Measurements from ENCODE around the gene KERA. TPM values are rescaled to one million over a fixed set of nuclear protein-coding genes. Genes with fewer than 3 reads are reported as not detected.
A peak's percentile ranks its signal among the peaks of the same experiment; 100 is the strongest.

The KERA gene
- total and polyA plus RNA-seq, 9 donors: 0.10 to 0.13 (median 0.10) TPM; not detected in 5

DNA sequence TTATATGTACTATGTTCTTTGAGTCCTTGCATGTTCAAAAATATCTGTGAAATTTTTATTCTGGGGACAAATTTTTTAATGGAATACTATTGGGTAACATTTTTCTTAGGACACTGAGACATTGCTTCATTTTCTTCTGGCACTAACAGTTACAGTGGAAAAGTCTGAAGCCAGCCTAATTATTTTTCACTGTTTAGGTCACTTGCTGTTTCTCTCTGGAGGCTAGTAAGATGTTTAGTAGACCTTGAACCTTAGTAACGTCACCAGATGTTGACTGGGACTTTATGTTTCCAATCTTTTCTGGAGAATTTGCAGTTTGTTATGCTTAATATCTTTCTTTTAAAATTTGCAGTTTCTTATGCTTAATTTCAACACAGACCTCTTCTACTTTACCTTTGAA is 40.8 kb downstream of the KERA start:
- Histone ChIP-seq H3K36me3 (no peaks in the 10 kb centered on the region), H3K4me3 (no peak overlapping the region), H3K27ac (peak overlapping the region in 1 of 2 donors; percentile 85), H3K27me3 (no peaks in the 10 kb centered on the region), H3K9me3 (no peaks in the 10 kb centered on the region), H3K4me1 (ENCODE audit: insufficient read depth) (peaks cover 2% of the 10 kb centered on the region)
- intact Hi-C loops (cut with DNase I): no loop called here
- TF ChIP-seq POLR2A (IDR thresholded peaks at IDR 0.05) (no peak), EP300 (IDR thresholded peaks at IDR 0.05) (no peak)
- TF ChIP-seq, protein P1, sequence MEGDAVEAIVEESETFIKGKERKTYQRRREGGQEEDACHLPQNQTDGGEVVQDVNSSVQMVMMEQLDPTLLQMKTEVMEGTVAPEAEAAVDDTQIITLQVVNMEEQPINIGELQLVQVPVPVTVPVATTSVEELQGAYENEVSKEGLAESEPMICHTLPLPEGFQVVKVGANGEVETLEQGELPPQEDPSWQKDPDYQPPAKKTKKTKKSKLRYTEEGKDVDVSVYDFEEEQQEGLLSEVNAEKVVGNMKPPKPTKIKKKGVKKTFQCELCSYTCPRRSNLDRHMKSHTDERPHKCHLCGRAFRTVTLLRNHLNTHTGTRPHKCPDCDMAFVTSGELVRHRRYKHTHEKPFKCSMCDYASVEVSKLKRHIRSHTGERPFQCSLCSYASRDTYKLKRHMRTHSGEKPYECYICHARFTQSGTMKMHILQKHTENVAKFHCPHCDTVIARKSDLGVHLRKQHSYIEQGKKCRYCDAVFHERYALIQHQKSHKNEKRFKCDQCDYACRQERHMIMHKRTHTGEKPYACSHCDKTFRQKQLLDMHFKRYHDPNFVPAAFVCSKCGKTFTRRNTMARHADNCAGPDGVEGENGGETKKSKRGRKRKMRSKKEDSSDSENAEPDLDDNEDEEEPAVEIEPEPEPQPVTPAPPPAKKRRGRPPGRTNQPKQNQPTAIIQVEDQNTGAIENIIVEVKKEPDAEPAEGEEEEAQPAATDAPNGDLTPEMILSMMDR (IDR thresholded peaks at IDR 0.05): no peak
- WGBS, 3 donors: 3 to 31% (median 19%) methylated on average over 1 of the region's 1 CpG
- DNase-seq: no peak

- intact Hi-C loops (cut with DNase I): no loop called here
- H3K9me3 ChIP-seq: no peaks in the 10 kb centered on the region
Measured at GRCh38 chr12:91009319-91009950, 48.4 kb downstream of the KERA start.

DNA sequence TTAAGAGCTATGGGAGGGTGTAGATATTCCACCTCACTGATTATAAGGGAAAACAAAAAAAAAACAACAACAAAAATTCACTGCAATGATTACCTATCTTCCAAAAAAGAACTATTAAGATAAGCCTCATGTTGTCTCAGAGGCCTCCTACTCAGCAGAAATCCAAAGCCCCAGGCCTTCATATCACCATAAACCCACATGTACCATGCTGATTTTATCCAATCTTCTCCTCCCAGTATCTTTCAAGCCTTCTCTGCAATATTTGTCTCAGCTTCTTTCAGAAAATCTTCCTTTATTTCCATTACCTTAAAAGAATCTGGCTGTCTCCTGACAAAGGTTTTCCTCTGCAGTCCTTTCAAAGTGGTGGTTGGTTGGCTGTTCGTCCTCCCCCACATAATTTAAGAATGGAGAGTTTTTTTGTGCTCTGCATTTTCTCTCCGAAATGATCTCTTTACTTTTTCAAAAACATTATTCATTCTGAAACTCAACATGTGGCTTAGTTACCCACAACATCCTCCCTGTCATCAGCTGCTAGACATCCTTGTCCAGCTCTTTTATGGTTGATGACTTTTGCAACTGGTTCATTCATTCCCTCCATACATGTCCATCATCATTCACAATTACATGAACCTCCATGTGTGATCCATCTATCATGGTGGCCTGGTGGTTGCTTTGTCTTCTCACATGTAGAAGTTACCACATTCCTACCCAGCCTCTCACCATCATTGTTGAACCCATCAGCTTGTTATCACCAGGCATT is 50.1 kb downstream of the KERA start:
- WGBS, 3 donors: 38 to 58% (median 52%) methylated on average over 2 of the region's 2 CpGs
- TF ChIP-seq, protein P1 (IDR thresholded peaks at IDR 0.05): no peak
- TF ChIP-seq EP300 (IDR thresholded peaks at IDR 0.05) (no peak), POLR2A (IDR thresholded peaks at IDR 0.05) (no peak)
- no peaks in the 10 kb centered on the region for H3K36me3 ChIP-seq
- no peaks in the 10 kb centered on the region for H3K27me3 ChIP-seq
- no peak overlapping the region for H3K4me3 ChIP-seq
- no peak for DNase-seq
- no peaks in the 10 kb centered on the region for H3K9me3 ChIP-seq
- no peaks in the 10 kb centered on the region for H3K4me1 ChIP-seq (ENCODE audit: insufficient read depth)
- no peak overlapping the region for H3K27ac ChIP-seq
- intact Hi-C loops (cut with DNase I): no loop called here

More at GRCh38 chr12:91009319-91009950, 48.4 kb downstream of the KERA start:
- Histone ChIP-seq H3K27ac (no peak overlapping the region), H3K4me1 (ENCODE audit: insufficient read depth) (no peaks in the 10 kb centered on the region), H3K36me3 (no peaks in the 10 kb centered on the region), H3K4me3 (no peak overlapping the region), H3K27me3 (no peaks in the 10 kb centered on the region)
- TF ChIP-seq EP300 (IDR thresholded peaks at IDR 0.05) (no peak), POLR2A (IDR thresholded peaks at IDR 0.05) (no peak)
- TF ChIP-seq, protein P1 (IDR thresholded peaks at IDR 0.05): no peak
- WGBS, 3 donors: 65 to 88% (median 83%) methylated on average over 1 of the region's 1 CpG
- DNase-seq: no peak

DNA sequence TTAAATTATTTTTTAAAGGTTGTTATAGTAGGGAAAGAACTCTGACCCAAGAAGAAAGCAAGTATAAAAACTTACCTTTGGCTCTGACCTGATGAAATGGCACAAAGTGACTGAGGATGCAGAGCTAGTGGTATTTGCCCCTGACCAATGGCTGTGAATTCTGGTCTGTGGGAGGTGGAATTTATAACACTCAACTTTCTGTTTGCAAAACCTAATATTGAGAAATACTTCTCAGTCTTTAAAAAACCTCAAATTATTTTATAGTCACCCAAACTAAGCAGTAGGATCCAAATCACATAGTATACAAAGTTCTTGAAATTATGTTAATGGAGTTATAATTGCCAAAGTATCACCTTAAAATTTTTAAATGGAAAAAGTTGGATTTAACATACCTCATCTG is 53.0 kb downstream of the KERA start, which contains the start of gene EPYC:
TSS of gene EPYC (minus strand) at position 101 of the 400 bp plus-strand sequence. CDS start 2,407 bp downstream, outside the sequence.
- H3K4me1 ChIP-seq (ENCODE audit: insufficient read depth): no peaks in the 10 kb centered on the region
- no peaks in the 10 kb centered on the region for H3K27me3 ChIP-seq
- no peak within 1 kb of the TSS for H3K27ac ChIP-seq
- no peaks in the 10 kb centered on the region for H3K9me3 ChIP-seq
- no peak for DNase-seq
- H3K36me3 ChIP-seq: no peaks in the 10 kb centered on the region
- intact Hi-C loops (cut with DNase I): no loop called here
- TF ChIP-seq, protein P1 (IDR thresholded peaks at IDR 0.05): no peak
- TF ChIP-seq POLR2A (IDR thresholded peaks at IDR 0.05) (no peak), EP300 (IDR thresholded peaks at IDR 0.05) (no peak)
- H3K4me3 ChIP-seq: no peak within 1 kb of the TSS
